ENCODE measurements around the gene PRR5L.
"Not testable (repeated sequence)": the region's sequence is repeated elsewhere in the genome, so short reads cannot be mapped to it uniquely, and the experiment has no call there.

Gene PRR5L

DNA sequence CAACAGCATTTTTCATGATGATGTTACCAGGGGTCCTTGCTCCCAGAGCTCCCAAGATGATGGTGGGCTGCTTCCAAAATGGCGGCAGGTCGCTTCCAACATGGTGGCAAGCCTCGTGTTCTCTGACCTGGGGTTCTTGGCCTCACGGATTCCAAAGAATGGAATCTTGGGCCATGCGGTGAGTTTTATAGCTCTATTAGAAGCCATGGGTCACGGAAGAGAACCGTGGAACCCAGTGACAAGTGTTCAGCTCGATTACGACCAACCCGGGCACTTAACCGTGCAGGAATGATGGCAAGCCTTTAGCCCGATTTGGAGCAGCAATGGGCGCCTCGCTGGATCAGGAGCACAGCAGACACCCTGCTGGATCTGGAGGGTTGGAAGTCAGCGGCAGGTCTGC is 28.9 kb downstream of the PRR5L start:
- H3K27ac ChIP-seq (ENCODE audit: low read depth, low read length); H3K4me3 ChIP-seq (ENCODE audit: low read depth, low read length); H3K27me3 ChIP-seq (ENCODE audit: insufficient read depth, low read length); H2AFZ ChIP-seq (ENCODE audit: low read length, unreplicated experiment); H3K36me3 ChIP-seq (ENCODE audit: insufficient read depth, low read length); H3K79me2 ChIP-seq (ENCODE audit: control insufficient read depth, insufficient read depth, low read length, unreplicated experiment): not testable (repeated sequence)
- peaks cover 13% of the 10 kb centered on the region for H3K4me1 ChIP-seq (ENCODE audit: control insufficient read depth, insufficient read depth, low read length, unreplicated experiment)

- not testable (repeated sequence) for H3K4me3 ChIP-seq (ENCODE audit: low read depth, low read length); H3K27ac ChIP-seq (ENCODE audit: low read depth, low read length); H3K79me2 ChIP-seq (ENCODE audit: control insufficient read depth, insufficient read depth, low read length, unreplicated experiment); H3K27me3 ChIP-seq (ENCODE audit: insufficient read depth, low read length); H2AFZ ChIP-seq (ENCODE audit: low read length, unreplicated experiment); H3K36me3 ChIP-seq (ENCODE audit: insufficient read depth, low read length)
- peaks cover 13% of the 10 kb centered on the region for H3K4me1 ChIP-seq (ENCODE audit: control insufficient read depth, insufficient read depth, low read length, unreplicated experiment)
These were observed 29.3 kb downstream of the PRR5L start for GRCh38 chr11:36325403-36325802.

DNA sequence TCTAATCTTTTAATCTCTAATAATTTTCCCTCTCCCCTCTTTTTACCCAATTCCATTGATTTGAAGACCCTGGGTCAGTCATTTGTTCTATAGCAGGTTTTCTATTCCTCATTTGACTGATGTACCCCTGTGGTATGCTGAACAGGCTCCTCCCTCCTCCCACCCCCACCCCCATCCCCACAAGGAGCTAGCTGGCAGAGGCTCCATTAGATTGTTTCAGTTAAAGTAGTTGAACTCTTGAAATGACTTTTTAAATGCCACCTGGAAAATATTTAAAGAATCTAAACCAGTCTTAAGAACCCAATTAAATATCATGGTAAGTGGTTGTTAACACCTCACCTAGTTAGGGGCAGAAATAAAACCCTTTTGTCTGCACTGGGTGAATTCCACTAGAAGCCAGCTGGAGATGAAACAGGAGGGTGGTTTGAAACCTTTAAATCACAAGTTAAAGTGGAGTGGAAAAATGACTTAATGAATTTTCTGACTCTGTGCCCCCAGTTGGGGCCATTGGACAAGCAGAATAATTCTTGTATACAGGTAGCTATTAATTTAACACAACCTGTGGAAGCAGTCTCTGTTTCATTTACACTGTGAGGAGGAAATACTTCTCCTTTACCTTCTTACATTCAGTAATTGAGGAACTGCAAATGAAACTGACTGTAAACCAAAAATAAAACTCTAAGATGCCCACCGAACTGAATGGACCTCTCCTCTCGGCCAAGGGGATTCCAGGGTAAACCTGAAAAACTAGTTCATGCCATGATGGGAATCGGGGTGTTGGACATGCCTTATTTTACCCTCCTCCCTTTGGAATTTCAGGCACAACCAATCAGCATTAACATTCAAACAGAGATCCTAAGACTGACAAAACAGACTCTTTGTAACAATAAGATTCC is 30.7 kb downstream of the PRR5L start:
- H3K4me3 ChIP-seq (ENCODE audit: low read depth, low read length), result no peak overlapping the region
- no peak overlapping the region for H2AFZ ChIP-seq (ENCODE audit: low read length, unreplicated experiment)
- no peaks in the 10 kb centered on the region for H3K27me3 ChIP-seq (ENCODE audit: insufficient read depth, low read length)
- no peak overlapping the region for H3K27ac ChIP-seq (ENCODE audit: low read depth, low read length)
- H3K4me1 ChIP-seq (ENCODE audit: control insufficient read depth, insufficient read depth, low read length, unreplicated experiment), result peaks cover 13% of the 10 kb centered on the region
- H3K36me3 ChIP-seq (ENCODE audit: insufficient read depth, low read length), result no peaks in the 10 kb centered on the region
- no peaks in the 10 kb centered on the region for H3K79me2 ChIP-seq (ENCODE audit: control insufficient read depth, insufficient read depth, low read length, unreplicated experiment)

- Histone ChIP-seq H3K36me3 (ENCODE audit: insufficient read depth, low read length) (no peaks in the 10 kb centered on the region), H3K79me2 (ENCODE audit: control insufficient read depth, insufficient read depth, low read length, unreplicated experiment) (no peaks in the 10 kb centered on the region), H3K27me3 (ENCODE audit: insufficient read depth, low read length) (no peaks in the 10 kb centered on the region), H3K4me1 (ENCODE audit: control insufficient read depth, insufficient read depth, low read length, unreplicated experiment) (peaks cover 16% of the 10 kb centered on the region), H2AFZ (ENCODE audit: low read length, unreplicated experiment) (no peak overlapping the region), H3K4me3 (ENCODE audit: low read depth, low read length) (no peak overlapping the region), H3K27ac (ENCODE audit: low read depth, low read length) (no peak overlapping the region)
These were observed 33.0 kb downstream of the PRR5L start for GRCh38 chr11:36328966-36329673.

GRCh38 chr11:36330411-36330810 is 34.3 kb downstream of the PRR5L start:
- Histone ChIP-seq H3K4me1 (ENCODE audit: control insufficient read depth, insufficient read depth, low read length, unreplicated experiment) (peaks cover 16% of the 10 kb centered on the region), H2AFZ (ENCODE audit: low read length, unreplicated experiment) (no peak overlapping the region), H3K27ac (ENCODE audit: low read depth, low read length) (no peak overlapping the region), H3K27me3 (ENCODE audit: insufficient read depth, low read length) (no peaks in the 10 kb centered on the region), H3K4me3 (ENCODE audit: low read depth, low read length) (no peak overlapping the region), H3K36me3 (ENCODE audit: insufficient read depth, low read length) (no peaks in the 10 kb centered on the region), H3K79me2 (ENCODE audit: control insufficient read depth, insufficient read depth, low read length, unreplicated experiment) (no peaks in the 10 kb centered on the region)

DNA sequence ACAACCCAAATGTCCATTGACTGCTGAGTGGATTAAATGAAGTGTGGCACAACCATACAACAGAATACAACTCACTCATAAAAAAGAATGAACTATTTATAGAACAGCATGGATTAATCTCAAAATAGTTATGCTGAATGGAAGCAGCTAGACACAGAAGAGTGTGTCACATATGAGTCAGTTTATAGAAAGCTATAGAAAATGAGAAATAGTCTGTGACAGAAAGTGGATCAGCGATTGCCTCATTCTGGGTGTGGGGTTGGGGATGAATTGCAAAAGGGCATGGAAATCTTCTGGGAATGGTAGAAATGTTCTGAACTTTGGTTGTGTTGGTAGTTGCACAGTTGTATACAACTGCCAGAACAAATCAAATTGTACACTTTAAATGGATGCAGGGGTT is 37.4 kb downstream of the PRR5L start:
- Histone ChIP-seq H3K27me3 (ENCODE audit: insufficient read depth, low read length) (no peaks in the 10 kb centered on the region), H2AFZ (ENCODE audit: low read length, unreplicated experiment) (no peak overlapping the region), H3K4me1 (ENCODE audit: control insufficient read depth, insufficient read depth, low read length, unreplicated experiment) (peaks cover 16% of the 10 kb centered on the region)

DNA sequence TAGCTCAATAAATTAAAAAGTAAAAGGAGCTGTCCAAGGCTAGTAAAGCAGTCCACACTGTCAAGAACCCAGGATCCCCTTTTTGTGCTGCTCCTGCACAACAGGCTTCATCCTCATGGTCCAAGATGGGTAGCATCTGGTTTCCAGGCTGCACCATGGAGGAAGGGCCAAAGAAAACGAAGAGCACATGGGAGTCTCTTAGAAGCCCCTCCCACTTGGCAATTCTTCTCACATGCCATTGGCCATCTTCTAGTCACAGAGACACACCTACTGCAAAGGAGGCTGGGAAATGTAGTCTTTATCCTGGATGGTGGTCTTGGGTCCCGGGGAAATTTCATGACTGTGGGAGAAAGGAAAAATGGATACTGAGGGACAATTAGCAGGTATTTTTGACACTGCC is 37.8 kb downstream of the PRR5L start:
- peak overlapping the region; percentile 62 for H3K27ac ChIP-seq (ENCODE audit: low read depth, low read length)
- peaks cover 13% of the 10 kb centered on the region for H3K4me1 ChIP-seq (ENCODE audit: control insufficient read depth, insufficient read depth, low read length, unreplicated experiment)
- H2AFZ ChIP-seq (ENCODE audit: low read length, unreplicated experiment), result no peak overlapping the region

More for the DNA sequence above, 37.4 kb downstream of the PRR5L start:
- Histone ChIP-seq H3K79me2 (ENCODE audit: control insufficient read depth, insufficient read depth, low read length, unreplicated experiment) (no peaks in the 10 kb centered on the region), H3K4me3 (ENCODE audit: low read depth, low read length) (no peak overlapping the region), H3K36me3 (ENCODE audit: insufficient read depth, low read length) (no peaks in the 10 kb centered on the region), H3K27ac (ENCODE audit: low read depth, low read length) (peak overlapping the region; percentile 62)

GRCh38 chr11:36339888-36340287 is 43.8 kb downstream of the PRR5L start:
- H3K27ac ChIP-seq (ENCODE audit: low read depth, low read length), result no peak overlapping the region
- no peak overlapping the region for H2AFZ ChIP-seq (ENCODE audit: low read length, unreplicated experiment)
- no peak overlapping the region for H3K4me3 ChIP-seq (ENCODE audit: low read depth, low read length)
- no peaks in the 10 kb centered on the region for H3K79me2 ChIP-seq (ENCODE audit: control insufficient read depth, insufficient read depth, low read length, unreplicated experiment)
- peaks cover 15% of the 10 kb centered on the region; the same call in 1 of the 2 replicates for H3K27me3 ChIP-seq (ENCODE audit: insufficient read depth, low read length)
- no peaks in the 10 kb centered on the region for H3K36me3 ChIP-seq (ENCODE audit: insufficient read depth, low read length)
- H3K4me1 ChIP-seq (ENCODE audit: control insufficient read depth, insufficient read depth, low read length, unreplicated experiment), result no peaks in the 10 kb centered on the region

More for the DNA sequence above, 37.8 kb downstream of the PRR5L start:
- H3K79me2 ChIP-seq (ENCODE audit: control insufficient read depth, insufficient read depth, low read length, unreplicated experiment), result no peaks in the 10 kb centered on the region
- no peaks in the 10 kb centered on the region for H3K36me3 ChIP-seq (ENCODE audit: insufficient read depth, low read length)
- H3K4me3 ChIP-seq (ENCODE audit: low read depth, low read length), result no peak overlapping the region
- no peaks in the 10 kb centered on the region for H3K27me3 ChIP-seq (ENCODE audit: insufficient read depth, low read length)

GRCh38 chr11:36340897-36341296 is 44.8 kb downstream of the PRR5L start:
- Histone ChIP-seq H3K36me3 (ENCODE audit: insufficient read depth, low read length) (no peaks in the 10 kb centered on the region), H3K27ac (ENCODE audit: low read depth, low read length) (no peak overlapping the region)

DNA sequence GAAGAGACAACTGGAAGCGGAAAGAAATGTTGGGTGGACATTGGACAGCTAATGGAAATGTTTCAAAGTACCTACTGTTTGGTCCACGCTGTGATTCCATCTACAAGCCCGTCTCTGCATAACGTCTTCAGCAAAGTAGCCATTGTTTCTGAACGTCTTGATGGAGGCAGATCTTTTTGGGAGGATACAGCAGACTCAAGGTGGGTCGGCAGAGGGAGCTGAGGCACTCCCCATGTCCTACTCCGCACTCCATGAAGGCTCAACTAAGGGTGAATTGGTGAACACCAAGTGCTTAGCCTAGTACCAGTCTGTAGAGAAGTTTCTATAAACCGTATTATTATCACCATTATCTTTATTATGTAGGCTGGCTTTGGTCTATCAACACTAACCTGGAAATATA is 45.8 kb downstream of the PRR5L start:
- H3K36me3 ChIP-seq (ENCODE audit: insufficient read depth, low read length), result no peaks in the 10 kb centered on the region
- peaks cover 15% of the 10 kb centered on the region; the same call in 1 of the 2 replicates for H3K27me3 ChIP-seq (ENCODE audit: insufficient read depth, low read length)
- no peaks in the 10 kb centered on the region for H3K4me1 ChIP-seq (ENCODE audit: control insufficient read depth, insufficient read depth, low read length, unreplicated experiment)
- H3K4me3 ChIP-seq (ENCODE audit: low read depth, low read length), result no peak overlapping the region
- H3K27ac ChIP-seq (ENCODE audit: low read depth, low read length), result no peak overlapping the region
- H3K79me2 ChIP-seq (ENCODE audit: control insufficient read depth, insufficient read depth, low read length, unreplicated experiment), result no peaks in the 10 kb centered on the region
- H2AFZ ChIP-seq (ENCODE audit: low read length, unreplicated experiment), result no peak overlapping the region

More at GRCh38 chr11:36340897-36341296, 44.8 kb downstream of the PRR5L start:
- no peak overlapping the region for H2AFZ ChIP-seq (ENCODE audit: low read length, unreplicated experiment)
- H3K4me3 ChIP-seq (ENCODE audit: low read depth, low read length), result no peak overlapping the region
- no peaks in the 10 kb centered on the region for H3K4me1 ChIP-seq (ENCODE audit: control insufficient read depth, insufficient read depth, low read length, unreplicated experiment)
- peaks cover 15% of the 10 kb centered on the region; the same call in 1 of the 2 replicates for H3K27me3 ChIP-seq (ENCODE audit: insufficient read depth, low read length)
- no peaks in the 10 kb centered on the region for H3K79me2 ChIP-seq (ENCODE audit: control insufficient read depth, insufficient read depth, low read length, unreplicated experiment)
